Stimulated activated CD8-positive, alpha-beta memory T cell treated with anti-CD3 and anti-CD28 coated beads, Interleukin-12 subunit alpha, Interleukin-12 subunit beta, amount 100 ng/mL, for 1 hour (primary cell): ENCODE measurements around the gene NTNG1.
"Not testable (repeated sequence)": the region's sequence is repeated elsewhere in the genome, so short reads cannot be mapped to it uniquely, and the experiment has no call there.

Source experiments
- DNase-seq: peaks from one replicate; pipeline ENCODE4 v3.0.0-alpha.2; 2020; ENCODE audit warnings: low read depth

Gene NTNG1

DNA sequence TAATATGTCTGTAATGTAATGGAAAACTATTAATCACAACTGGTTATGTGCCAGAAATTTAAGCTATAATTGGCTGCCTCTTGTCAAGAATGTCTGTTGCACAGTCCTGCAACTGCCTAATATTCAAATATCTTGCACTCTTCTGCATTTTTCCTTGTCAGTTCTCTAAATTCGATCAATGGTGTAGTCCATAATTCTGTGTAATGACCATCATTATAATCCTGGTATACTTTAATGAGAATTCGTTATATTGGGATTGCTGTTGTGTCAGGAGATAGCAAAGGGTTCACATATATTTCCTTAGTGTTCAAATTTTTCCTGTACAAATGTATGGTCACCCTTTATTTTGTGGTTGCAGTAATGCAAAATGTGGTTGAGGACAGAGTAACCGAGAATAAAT is 4.8 kb downstream of the NTNG1 start:
- no peak for DNase-seq

DNA sequence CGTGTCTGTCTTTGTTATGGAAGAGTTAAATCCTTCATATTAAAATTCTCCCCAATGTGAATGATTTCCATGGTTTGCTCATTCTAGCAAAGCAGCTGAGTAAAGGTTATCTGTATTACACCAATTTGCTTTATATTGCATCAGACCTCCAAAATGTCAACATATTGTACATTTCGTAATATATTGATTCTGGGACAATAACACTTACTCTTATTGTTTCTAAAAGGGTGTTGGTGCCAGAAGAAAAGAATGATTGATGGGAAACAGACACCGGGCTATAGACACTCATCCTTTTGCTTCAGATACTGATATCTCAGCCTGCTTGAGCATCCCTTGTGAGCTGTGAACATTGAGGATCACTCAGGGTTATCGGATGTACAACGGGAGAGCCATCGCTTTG is 7.0 kb downstream of the NTNG1 start:
- no peak for DNase-seq

DNA sequence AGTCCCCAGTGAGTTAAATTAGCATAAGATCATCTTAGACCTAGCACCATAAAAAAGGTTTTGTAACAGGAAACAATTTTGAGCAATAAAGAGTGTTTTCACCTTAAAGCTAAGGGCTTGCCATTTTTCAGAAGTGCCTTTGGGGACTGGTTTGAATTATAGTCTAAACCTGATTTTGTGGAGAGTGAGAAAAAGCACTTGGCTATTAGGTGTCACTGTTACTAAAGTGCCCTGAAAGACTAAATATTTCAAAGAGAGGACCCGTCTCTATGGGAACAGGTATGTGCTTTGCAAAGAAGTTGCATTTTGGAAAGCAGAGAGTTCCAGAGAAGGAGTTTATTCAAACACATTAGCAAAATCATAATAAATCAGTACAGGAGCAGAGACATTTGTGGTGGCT is 9.1 kb downstream of the NTNG1 start:
- no peak for DNase-seq

DNA sequence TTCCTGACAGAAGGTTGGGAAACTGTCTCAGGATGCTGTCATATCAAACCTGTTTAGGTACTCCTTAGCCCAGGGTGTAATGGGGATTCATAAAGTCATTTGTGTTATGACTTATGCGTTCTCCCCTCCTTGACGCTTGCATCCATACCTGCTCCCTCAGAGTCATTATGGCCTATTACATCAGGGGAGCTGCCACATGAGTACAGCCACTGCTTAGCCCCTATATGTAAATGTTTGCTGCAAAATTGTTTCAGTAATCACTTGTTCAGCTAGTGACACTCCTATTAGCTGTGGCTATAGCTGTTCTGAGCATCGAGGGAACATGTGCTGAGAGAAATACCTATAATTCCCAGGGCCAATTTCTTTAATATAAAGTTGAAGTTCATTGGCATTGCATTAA is 10.5 kb downstream of the NTNG1 start:
- no peak for DNase-seq

DNA sequence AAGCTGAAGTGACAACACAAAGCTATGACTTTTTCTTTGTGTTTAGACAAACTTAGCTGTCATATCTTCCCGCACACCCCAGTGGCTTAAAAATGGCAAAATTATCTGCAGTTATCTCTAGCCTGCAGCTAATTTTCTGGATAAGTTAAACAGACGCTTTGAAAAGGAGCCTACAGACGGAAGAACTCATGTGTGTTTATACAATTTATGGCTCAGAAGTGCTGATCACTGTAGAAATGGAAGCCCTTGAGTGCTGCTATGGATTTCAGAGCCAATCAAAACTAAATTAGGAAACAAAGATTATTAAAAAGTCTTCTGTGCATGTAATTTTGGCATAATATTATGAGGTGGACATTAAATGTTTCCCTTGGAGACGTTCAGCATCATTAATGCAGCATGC is 11.6 kb downstream of the NTNG1 start:
- DNase-seq = no peak

DNA sequence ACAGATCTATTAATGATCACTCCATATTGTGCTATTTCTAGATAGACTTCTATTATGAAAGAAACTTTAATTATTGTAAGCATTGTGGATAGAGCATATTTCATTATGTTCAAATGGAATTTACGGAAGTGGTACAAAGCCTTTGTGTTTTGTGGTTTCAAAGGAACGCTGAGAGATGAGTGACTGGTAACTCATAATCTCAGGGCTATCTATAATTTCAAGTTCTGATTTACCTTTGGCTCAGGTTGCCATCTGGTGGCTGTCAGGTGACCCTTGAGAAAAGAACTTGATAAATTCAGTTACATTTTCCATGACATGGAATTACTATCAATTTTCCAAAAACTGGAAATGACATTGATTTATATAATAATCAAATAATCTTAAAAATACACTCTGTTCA is 12.2 kb downstream of the NTNG1 start:
- no peak for DNase-seq

DNA sequence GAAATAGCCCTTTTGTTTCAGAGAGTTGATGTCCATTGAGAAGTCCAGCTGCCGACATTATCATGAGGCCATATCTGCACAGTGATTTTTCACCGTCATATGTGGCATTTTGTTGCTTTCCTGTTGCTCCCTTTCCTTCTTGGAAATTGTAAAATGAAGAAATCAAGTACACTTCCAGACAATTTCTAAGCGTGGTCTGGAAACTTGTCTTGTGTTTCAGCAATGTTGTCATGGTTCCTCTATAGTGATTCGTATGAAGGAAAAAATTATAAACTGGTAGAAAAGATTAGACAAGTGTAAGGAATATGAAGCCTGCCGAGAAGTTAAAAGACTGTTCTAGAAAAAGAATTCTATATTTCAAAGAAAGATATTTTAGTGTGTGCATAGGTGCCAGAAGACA is 17.7 kb downstream of the NTNG1 start:
- no peak for DNase-seq

DNA sequence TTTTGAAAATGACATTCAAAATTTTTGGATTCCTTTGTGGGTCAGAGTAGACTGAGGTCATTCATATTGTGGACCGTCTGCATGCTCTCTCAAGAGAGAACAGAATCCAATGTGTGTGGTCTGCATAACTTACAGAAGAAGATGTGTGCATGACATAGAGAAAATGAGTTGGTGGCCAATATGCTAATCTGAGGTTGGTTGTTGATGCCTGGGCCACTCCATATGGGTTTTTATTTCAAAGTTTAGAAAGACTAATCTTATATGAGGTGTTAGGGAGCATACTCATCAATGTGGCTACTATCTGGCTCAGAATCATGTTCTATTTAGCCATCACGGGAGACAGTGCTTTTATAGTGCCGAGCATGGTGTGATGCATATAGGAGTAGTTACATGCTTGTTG is 18.2 kb downstream of the NTNG1 start:
- DNase-seq = no peak

DNA sequence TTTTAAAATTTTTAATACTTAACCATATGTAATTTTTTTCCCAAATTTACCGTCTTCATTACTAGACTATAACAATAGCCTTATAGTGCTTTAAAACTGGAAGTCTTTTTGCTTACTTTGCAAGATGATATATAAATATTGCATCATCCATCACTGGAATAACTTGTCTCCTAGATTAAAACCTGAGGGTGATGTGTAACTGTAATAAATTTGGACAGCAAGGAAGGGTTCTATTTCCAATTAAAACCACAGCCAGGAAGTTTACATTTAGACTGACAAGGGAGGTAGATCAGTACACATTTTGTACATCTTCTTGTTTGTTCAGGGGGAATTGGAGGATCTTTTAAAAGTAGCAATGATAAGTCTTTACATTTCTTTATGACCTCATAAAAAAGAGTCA is 21.9 kb downstream of the NTNG1 start:
- DNase-seq = no peak

DNA sequence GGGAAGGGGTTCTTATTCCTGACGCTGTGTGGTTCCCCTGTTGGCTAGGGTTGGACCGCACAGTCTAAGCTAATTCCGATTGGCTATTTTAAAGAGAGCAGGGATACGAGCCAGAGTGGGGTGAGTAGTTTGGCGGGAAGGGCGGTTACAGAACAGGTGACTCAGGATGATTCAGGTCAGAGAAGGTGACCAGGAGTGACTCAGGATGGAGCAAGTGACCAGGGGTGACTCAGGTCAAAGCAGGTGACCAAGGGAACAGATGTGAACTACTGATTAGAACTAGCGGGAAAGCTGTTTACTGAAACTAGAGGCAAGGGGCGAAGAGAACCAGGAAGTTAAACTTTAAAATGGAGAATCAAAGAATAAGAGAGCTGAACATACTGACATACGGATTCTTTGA is 24.1 kb downstream of the NTNG1 start:
- DNase-seq = not testable (repeated sequence)

DNA sequence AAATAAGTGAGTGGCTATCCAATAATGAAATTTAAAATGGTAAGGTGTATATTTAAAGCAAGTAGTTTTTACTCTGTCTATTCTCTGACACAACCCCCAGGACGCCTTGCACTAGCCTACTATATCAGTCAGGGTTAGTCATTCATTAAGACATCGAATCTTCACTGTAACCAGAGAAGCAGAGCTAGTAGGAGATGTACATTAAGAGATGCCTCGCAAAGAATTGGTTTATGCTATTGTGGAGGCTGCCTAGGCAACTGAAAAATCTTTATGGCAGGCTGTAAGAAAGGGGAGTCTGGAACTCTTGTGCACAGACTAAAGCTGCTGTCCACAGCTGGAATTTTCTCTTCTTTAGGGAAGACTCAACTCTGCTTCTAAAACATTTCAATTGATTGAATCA is 28.8 kb downstream of the NTNG1 start:
- no peak for DNase-seq

DNA sequence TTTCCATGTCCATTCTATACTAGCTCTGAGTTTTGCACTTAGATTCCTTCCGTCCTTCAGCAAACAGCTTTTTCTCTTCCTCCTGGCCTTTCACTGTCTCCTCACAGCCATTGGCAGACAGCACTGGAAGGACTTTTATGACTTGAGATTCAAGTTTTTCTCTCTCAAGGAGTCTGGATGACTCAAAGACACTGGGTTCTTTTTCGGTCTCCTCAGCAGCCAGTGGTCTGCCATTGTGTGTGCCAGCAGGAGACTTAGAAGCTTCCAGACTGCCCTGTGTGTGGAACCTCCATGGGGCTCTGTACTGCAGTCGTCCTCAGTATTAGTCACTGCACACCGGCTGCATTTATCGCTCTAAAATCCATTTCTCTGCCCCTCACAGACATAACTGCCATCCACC is 30.5 kb downstream of the NTNG1 start:
- DNase-seq = no peak

DNA sequence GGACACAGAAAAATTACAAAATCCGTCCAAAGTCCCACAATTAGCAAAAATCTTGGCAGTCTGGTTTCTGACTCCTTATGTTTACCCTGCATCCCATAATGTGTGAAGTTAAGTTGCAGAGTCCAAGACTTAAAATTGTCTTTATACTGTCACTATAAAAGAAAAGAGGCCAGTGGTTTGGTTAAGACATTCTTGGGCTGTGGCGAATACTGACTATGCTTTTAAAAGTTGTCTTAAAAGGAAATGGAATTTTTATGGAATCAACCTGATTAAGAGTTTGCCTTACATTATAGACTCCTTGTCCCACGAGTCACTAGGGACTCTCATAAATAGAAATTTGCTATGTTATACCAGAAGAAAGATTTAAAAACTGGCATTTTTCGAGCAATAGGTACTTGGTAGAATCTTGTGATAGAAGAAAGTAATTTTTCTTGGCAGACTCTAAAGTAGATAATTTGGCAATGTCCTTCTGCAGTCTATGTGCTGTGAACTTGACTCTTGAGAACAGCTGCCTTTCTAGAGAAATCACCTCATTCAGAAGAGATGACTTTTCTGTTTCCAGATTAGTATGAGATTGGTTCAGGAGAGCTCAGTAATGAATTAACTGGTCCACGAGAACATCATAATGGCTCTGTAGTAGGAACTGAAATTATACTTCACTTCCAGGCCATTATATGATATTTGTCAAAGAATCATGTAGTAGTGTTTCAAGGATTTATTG is 31.8 kb downstream of the NTNG1 start:
- no peak for DNase-seq

DNA sequence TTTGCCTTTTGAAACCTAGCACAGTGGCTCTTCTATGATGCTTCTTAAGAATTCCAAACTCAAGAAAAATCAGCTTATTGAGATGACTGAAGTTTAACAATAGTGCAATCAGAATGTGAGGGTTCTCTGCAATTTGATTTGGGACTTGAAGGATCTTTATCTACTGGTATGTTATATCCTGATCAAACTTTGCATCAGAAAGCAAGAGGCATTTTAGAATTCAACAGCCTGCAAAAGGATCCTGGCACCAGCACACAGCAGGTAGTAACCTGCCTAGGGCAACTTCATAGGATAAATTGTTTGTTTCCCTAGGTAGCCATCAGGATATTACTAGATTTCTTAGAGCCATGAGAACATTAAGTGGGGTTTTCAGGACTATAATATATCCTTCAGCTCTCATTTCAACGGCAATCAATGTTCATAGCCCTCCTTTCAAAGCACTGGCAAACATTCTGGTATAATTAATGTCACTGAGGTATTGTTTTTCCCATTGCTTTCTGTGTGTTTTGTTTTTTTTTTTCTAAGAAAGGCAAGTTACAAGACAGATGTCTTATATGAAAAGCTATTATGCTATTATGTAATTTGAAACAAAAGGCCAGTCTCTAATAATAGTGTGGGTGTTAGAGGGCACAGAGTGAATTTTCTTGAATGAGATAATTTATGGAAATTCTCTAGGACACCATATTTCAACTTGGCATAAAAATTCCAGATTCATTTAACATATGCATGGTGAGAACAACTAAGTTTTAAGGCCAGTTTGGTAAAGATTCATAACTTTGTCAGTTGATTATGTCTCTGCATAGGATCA is 34.5 kb downstream of the NTNG1 start:
- no peak for DNase-seq

DNA sequence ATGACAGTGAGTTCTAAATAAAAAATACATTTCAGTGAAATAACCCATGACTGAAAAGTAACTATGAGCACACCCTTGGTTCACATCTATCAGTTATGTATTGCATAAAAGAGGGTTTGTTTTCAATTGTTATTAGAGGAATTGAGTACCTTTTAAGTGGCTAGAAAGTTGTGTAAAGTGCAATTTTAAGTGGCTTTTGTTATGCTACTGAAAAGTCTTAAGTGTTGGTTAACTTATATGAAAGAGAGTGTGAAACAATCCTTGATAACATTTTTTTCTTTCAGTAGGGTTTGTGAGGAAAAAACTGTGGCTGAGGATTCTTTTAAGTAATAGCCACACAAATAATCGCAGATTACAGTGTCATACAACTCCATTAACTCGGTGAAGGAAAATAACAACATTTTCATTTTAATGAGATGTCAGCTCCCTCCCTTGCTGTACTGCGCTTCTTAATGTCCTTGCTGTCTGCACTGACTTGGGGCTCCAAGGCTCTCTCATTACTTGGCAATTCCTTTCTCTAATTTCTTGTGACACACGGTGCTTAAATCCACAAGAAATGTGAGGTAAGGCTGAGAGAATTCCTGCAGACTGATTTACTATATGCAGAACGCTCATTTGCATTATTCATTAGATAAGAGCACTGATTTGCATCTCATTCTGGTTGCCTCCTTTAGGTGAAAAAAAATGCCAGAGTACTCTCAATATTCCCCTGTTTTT is 40.6 kb downstream of the NTNG1 start:
- no peak for DNase-seq

DNA sequence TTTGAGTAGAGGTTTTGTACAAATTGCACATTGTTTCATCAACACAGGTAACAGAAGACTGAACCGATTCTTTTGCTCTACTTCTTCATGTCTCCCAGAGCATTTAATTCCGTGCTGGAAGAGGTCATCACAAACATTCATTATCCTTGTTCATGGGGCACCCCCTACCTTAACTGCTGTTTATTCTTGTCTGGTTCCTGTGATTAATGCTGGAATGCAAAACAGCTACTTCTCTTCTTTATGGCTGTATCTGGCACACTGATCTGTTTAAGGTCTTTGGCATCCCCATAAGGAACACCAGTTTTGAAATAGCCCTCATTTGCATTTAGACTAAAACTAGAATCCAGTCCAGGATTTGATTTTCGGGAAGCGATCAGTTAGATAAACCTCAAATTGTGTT is 42.2 kb downstream of the NTNG1 start:
- no peak for DNase-seq

DNA sequence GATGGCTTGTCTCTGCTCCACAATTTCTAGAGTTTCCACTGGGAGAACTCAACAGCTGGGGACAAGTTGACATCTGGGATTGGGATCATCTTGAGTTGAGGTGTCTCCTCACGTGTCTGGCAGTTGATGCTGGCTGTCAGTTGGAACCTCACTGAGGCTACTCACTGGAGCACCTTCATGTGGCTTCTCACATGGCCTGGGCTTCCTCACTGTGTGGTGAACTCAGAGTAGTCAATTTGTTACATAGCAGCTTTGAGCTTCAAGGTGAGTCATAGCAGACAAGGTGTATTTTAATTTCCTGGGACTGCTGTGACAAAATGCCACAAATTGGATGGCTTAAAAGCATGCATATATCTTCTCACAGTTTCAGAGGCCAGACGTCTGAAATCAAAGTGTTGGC is 44.0 kb downstream of the NTNG1 start:
- no peak for DNase-seq

DNA sequence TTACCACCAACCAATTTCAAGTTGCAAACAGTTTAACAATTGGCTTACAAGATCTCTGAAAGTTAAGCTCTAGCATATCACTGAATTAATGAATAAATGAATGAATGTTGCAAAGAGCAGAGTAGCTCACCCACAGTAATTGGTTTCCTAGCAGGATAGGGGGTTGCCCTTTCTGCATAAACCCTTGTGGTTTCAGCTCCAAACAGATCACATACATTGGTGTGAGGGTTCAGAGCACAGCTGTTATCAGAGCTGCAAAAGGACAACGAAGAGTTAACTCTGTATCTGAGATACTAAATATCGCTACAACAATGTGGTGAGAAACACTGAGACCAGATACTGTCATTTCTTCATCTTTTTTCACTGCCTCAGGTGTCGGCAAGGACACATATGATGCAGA is 46.6 kb downstream of the NTNG1 start:
- DNase-seq = no peak

DNA sequence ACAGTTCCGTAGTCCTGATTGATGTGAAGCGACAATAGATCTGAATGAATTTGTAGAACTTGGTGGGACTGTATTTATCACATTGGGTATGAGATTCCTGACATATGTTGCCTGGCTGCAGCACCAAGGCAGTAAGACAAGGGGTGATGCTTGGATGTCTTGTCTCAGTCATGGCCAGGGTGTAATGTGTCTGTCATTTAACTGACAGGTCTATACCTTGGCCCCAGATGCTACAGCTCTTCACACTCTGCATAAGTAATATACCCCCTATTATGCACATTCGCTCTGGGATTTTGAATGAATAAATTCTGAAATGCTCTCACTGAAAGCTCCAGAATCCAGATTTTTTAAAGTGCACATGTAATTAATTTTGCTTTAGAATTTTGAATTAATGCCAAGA is 47.3 kb downstream of the NTNG1 start:
- DNase-seq = no peak

DNA sequence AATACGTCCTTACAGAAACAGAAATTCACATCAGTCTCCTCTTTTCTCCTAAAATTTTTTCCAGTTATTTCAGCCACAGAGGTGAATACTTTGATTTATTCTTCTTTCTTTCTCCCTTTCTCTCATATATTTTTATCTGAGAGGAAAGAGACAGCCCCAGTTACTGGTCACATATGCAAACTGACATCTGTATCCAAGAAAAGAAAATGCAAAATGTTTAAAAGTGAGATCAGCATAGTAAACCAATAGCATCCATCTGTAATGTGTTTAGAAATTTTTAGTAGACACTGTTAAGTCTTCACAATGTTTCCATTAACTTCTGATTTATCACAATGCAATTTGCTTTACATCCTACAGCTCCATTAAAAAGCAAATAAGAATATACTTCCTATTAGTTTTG is 53.5 kb downstream of the NTNG1 start:
- DNase-seq = no peak

DNA sequence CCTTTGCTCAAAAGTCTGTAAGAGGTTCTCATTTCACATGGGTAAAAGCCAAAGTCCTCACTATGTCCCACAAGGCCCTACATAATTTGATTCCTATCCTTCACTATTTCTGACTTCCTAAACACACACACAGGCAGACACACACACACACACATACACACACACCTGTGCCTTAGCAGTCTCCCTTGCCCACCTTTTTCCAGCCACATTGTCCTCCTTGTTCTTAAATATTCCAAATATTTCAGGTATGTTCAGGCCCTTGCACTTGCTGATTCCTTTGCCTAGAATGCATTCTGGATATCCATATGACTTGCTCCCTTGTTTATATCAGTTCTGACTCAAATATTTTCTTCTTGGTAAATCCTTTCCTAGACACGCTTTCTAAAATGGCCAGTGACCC is 54.6 kb downstream of the NTNG1 start:
- DNase-seq = no peak

DNA sequence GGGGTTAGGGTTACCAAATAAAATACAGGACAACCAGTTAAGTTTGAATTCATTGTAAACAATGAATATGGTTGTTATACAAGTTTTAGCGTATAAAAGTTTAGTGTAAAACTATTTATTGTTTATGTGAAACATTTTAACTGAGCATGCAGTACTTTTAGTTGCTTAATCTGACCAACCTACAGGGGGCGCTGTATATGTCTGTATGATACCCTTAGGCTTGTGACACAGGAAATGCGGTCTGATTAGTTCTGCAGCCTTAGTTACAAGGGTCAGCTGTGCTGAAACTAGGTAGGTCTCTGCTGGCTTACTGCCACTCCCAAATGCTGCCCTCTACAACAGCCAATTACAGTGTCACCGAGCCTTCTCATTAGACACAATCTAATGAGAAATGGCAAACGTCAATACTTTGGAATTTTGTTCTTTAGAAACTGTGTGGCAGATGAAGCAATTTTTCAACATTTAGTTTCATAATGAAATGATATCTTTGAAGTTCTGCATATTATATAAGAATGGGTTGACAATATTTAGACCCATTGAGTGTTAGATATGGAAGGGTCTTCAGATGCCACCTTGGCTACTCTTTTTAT is 56.2 kb downstream of the NTNG1 start:
- no peak for DNase-seq

DNA sequence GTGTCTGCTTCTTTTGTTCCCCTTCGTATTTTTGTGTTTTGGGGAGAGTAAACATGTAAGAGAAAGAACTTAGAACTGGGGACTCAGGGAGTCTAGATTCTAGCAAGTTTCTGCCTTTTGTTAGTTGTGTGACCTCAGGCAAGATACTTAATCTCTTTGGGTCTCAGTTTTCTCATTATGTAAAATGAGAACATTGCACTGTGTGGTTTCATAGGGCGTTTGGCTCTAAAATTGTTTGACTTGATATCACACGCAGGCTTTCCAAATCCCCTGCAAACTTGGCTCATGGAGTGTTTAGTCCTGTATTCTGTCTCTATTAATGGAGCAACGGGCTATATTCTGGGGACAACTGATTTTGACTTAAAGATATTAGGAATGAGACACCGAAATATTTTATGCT is 57.7 kb downstream of the NTNG1 start:
- DNase-seq = no peak
